Measurements from ENCODE around the gene GPC6. TPM values are rescaled to one million over a fixed set of nuclear protein-coding genes. Genes with fewer than 3 reads are reported as not detected.
A peak's percentile ranks its signal among the peaks of the same experiment; 100 is the strongest.

GPC6 gene
- total RNA-seq, 1 donor from 2014 or later: not detected

- Mint-ChIP-seq H3K27ac (no peak overlapping the region), H3K4me1 (peaks cover 12% of the 10 kb centered on the region), H3K4me3 (no peak overlapping the region), H3K36me3 (ENCODE audit: low read depth) (no peaks in the 10 kb centered on the region), H3K9me3 (no peaks in the 10 kb centered on the region), H3K27me3 (peaks cover 7% of the 10 kb centered on the region)
- CTCF ChIA-PET: interaction anchor here (0.9 to 9.4 kb wide), 9 partner anchors 11 to 969 kb away, joined by 3 to 240 read pairs (median 3); partner anchors contain the start of gene TGDS
- TF ChIP-seq CTCF (IDR thresholded peaks at IDR 0.05): no peak
- POLR2A ChIA-PET: interaction anchor here (1.0 kb wide), 1 partner anchor 182 kb away, joined by 3 read pairs; no protein-coding TSS in a partner anchor
- ATAC-seq (ENCODE audit: low read depth) (peak; percentile 70), DNase-seq (no peak)
- intact Hi-C loops (cut with micrococcal nuclease): loop anchor here (1.0 to 10.0 kb wide), 4 partner anchors 114 to 1039 kb away; no protein-coding TSS in a partner anchor
Measured at GRCh38 chr13:94435604-94436226, 1209.1 kb downstream of the GPC6 start.

- CTCF ChIA-PET: no interaction called here
- Mint-ChIP-seq H3K4me1 (no peaks in the 10 kb centered on the region), H3K27me3 (peaks cover 3% of the 10 kb centered on the region), H3K4me3 (no peak overlapping the region), H3K9me3 (no peaks in the 10 kb centered on the region), H3K27ac (no peak overlapping the region), H3K36me3 (ENCODE audit: low read depth) (no peaks in the 10 kb centered on the region)
- ATAC-seq (ENCODE audit: low read depth): no peak
- no peak for TF ChIP-seq CTCF (IDR thresholded peaks at IDR 0.05)
- POLR2A ChIA-PET: no interaction called here
- no peak for DNase-seq
- intact Hi-C loops (cut with micrococcal nuclease): no loop called here
Measured at GRCh38 chr13:94444826-94445225, 1218.2 kb downstream of the GPC6 start.

- intact Hi-C loops (cut with micrococcal nuclease): no loop called here
- no peak overlapping the region for H3K27ac Mint-ChIP-seq
- no peaks in the 10 kb centered on the region for H3K9me3 Mint-ChIP-seq
- H3K27me3 Mint-ChIP-seq: no peaks in the 10 kb centered on the region
- H3K4me1 Mint-ChIP-seq: no peaks in the 10 kb centered on the region
- H3K36me3 Mint-ChIP-seq (ENCODE audit: low read depth): no peaks in the 10 kb centered on the region
- POLR2A ChIA-PET: no interaction called here
- ATAC-seq (ENCODE audit: low read depth): no peak
- CTCF ChIA-PET: no interaction called here
- no peak overlapping the region for H3K4me3 Mint-ChIP-seq
- DNase-seq: no peak
- TF ChIP-seq CTCF (IDR thresholded peaks at IDR 0.05): no peak
Measured at GRCh38 chr13:94454334-94454733, 1227.7 kb downstream of the GPC6 start.

GRCh38 chr13:94454906-94455305, 1228.3 kb downstream of the GPC6 start:
- Mint-ChIP-seq H3K36me3 (ENCODE audit: low read depth) (no peaks in the 10 kb centered on the region), H3K4me1 (no peaks in the 10 kb centered on the region), H3K27me3 (no peaks in the 10 kb centered on the region), H3K9me3 (no peaks in the 10 kb centered on the region), H3K27ac (no peak overlapping the region), H3K4me3 (no peak overlapping the region)
- CTCF ChIA-PET: no interaction called here
- no peak for ATAC-seq (ENCODE audit: low read depth)
- no peak for TF ChIP-seq CTCF (IDR thresholded peaks at IDR 0.05)
- intact Hi-C loops (cut with micrococcal nuclease): no loop called here
- DNase-seq: no peak
- POLR2A ChIA-PET: no interaction called here

- H3K4me1 Mint-ChIP-seq: no peaks in the 10 kb centered on the region
- no peak for TF ChIP-seq CTCF (IDR thresholded peaks at IDR 0.05)
- DNase-seq (no peak), ATAC-seq (ENCODE audit: low read depth) (no peak)
- H3K4me3 Mint-ChIP-seq: no peak overlapping the region
- no peaks in the 10 kb centered on the region for H3K36me3 Mint-ChIP-seq (ENCODE audit: low read depth)
- ChIA-PET CTCF (no interaction called here), POLR2A (no interaction called here)
- H3K27me3 Mint-ChIP-seq: no peaks in the 10 kb centered on the region
- H3K27ac Mint-ChIP-seq: no peak overlapping the region
- intact Hi-C loops (cut with micrococcal nuclease): no loop called here
- no peaks in the 10 kb centered on the region for H3K9me3 Mint-ChIP-seq
Measured at GRCh38 chr13:94455414-94455813, 1228.8 kb downstream of the GPC6 start.
